Activated T-helper 1 cell treated with anti-CD3 and anti-CD28 coated beads, Interleukin-12 subunit alpha, Interleukin-12 subunit beta, Interleukin-2, Interleukin-4 antibody, amounts not matched to agents 30 ng/mL and 10 ng/mL and 1 ng/mL, durations not matched to agents 14 hours and 24 hours and 36 hours (primary cell): ENCODE measurements around the gene PYGB. TPM values are rescaled to one million over a fixed set of nuclear protein-coding genes. Genes with fewer than 3 reads are reported as not detected.

Experiments
- DNase-seq: peaks from one replicate; pipeline ENCODE4 v3.0.0; 2021; ENCODE audit warnings: low spot score
- H3K27ac Mint-ChIP-seq: one replicate; pipeline ENCODE4 v1.8.0; 2021; ENCODE audit warnings: mild to moderate bottlenecking, mixed read lengths
- H3K27me3 Mint-ChIP-seq: one replicate; pipeline ENCODE4 v1.8.0; 2022; ENCODE audit warnings: mild to moderate bottlenecking, moderate library complexity, mixed read lengths; ENCODE audit not compliant: insufficient read depth
- H3K36me3 Mint-ChIP-seq: one replicate; pipeline ENCODE4 v1.8.0; 2021; ENCODE audit warnings: low read depth, mixed read lengths
- H3K4me1 Mint-ChIP-seq: one replicate; pipeline ENCODE4 v1.8.0; 2021; ENCODE audit warnings: low read depth, mixed read lengths
- H3K4me3 Mint-ChIP-seq: one replicate; pipeline ENCODE4 v1.8.0; 2021; ENCODE audit warnings: mild to moderate bottlenecking, moderate library complexity, mixed read lengths
- H3K9me3 Mint-ChIP-seq: one replicate; pipeline ENCODE4 v1.8.0; 2021; ENCODE audit warnings: mixed read lengths
- intact Hi-C: fragments of 100-400 bp; cut with micrococcal nuclease; formaldehyde crosslinking; loops from one replicate; pipeline ENCODE4 v1.15.1; 2024
- total RNA-seq: library from RNA; stranded (reverse); gene quantifications from 2 replicates; pipeline ENCODE4 v1.2.3, GENCODE V29; 2022

Gene PYGB
- total RNA-seq, 1 donor from 2014 or later: 38.5 TPM

DNA sequence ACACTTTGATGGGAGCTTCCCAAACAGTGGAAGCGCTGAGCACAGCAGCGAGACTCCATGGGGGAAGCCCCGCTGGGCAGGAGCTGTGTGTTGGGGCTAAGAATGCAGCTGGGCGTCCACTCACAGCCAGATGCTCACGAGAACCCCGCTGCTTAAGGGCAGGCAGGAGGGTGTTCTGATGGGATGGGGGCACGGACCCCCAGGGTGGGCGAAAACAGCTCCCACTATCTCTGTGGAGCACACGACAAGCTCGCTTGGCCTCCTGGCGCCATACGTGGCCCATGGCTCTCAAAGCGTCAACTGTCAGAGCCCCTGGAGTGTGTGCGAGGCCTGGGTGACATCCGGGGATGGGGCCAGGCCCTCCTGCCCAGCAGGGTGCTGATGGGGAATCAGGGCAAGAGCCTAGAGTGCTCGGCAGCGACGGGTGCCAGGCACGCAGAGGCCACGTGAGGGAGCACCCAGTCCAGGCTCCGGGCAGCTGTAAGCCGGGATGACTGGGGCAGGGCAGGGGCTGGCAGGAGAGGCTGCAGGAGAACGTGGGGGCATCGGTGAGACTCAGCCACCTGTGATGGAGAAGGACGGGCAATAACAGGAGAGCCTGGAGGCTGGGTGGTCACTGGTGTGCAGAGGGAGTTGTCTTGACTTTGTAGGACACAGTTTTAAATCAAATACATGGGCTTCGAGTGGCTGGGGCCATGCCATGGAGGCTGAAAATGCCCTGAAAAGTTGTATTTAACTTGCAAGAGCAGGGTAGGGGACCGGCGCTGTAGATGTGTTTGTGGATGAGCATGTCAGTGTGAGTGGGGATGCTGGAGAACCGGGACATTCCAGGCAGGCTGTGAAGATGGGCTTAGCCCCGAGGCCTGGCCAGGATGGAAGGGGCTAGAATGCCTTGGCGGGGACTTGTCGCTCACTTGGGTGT, 27.3 kb downstream of the PYGB start:
- no peaks in the 10 kb centered on the region for H3K27me3 Mint-ChIP-seq
- no peaks in the 10 kb centered on the region for H3K9me3 Mint-ChIP-seq
- intact Hi-C loops: no loop called here
- no peak for DNase-seq
- H3K4me3 Mint-ChIP-seq: no peak overlapping the region
- no peak overlapping the region for H3K27ac Mint-ChIP-seq
- peaks cover 2% of the 10 kb centered on the region for H3K36me3 Mint-ChIP-seq
- no peaks in the 10 kb centered on the region for H3K4me1 Mint-ChIP-seq

GRCh38 chr20:25275813-25276532, 28.1 kb downstream of the PYGB start:
- intact Hi-C loops: no loop called here

DNA sequence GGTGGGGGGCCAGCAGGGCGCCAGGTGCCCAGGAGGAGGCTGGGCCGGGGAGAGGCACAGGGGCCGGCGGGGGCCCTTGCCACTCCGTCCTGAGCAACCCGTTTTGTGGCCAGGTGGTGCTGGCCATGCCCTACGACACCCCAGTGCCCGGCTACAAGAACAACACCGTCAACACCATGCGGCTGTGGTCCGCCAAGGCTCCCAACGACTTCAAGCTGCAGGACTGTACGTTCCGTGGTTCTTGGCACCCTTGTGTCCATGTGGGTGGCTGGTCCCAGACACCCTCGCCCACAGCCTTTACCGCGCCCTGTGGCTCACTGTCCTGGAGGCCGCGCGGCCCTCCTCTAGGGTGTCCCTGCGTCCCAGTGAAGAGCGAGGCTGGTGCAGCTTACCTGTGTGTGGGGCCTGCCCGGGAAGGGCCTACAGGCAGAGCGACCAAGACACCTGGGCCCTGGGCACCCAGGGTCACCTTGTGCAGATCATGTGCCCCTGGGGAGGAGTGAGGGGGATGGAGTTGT, 28.7 kb downstream of the PYGB start:
- intact Hi-C loops: no loop called here
- Mint-ChIP-seq H3K9me3 (no peaks in the 10 kb centered on the region), H3K36me3 (peaks cover 2% of the 10 kb centered on the region), H3K27ac (peak overlapping the region; percentile 29), H3K4me3 (no peak overlapping the region), H3K4me1 (no peaks in the 10 kb centered on the region), H3K27me3 (no peaks in the 10 kb centered on the region)
- DNase-seq: no peak

More at GRCh38 chr20:25275813-25276532, 28.1 kb downstream of the PYGB start:
- no peaks in the 10 kb centered on the region for H3K4me1 Mint-ChIP-seq
- H3K27me3 Mint-ChIP-seq: no peaks in the 10 kb centered on the region
- no peak overlapping the region for H3K27ac Mint-ChIP-seq
- no peak for DNase-seq
- H3K9me3 Mint-ChIP-seq: no peaks in the 10 kb centered on the region
- H3K36me3 Mint-ChIP-seq: peaks cover 2% of the 10 kb centered on the region
- H3K4me3 Mint-ChIP-seq: no peak overlapping the region

DNA sequence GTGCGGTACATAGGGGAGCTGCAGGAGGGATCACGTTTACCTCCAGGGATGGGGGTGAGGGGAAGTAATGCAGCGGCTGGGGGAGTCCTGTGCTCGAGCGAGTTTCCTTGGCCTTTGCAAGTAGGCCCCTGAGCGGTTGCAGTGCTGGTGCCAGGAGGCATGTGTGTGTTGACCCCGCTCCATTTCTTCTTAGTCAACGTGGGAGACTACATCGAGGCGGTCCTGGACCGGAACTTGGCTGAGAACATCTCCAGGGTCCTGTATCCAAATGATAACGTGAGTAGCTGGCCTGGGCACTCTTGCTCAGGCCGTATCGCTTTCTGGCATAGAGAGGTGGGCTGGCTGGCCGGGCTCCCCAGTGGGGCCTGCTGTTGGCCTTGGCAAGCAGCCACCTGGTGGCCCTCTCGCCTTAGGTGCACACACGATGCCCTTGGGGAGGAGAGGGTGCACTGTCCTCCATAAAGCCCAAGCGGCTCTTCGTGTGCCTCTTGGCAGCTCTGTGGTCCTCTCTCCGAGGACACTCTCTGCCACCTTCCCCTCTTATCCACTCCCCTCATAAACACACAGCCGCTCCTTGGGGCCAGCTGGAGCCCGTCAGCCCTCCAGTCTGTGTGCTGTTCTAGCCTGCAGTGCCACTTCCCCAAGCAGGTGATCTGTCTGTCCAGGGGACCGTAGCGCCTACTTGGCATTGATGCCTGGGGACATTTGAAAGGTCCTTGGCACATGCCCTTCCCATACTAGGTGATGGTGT, 29.3 kb downstream of the PYGB start:
- no peak overlapping the region for H3K27ac Mint-ChIP-seq
- DNase-seq: no peak
- intact Hi-C loops: no loop called here
- no peaks in the 10 kb centered on the region for H3K9me3 Mint-ChIP-seq
- no peak overlapping the region for H3K4me3 Mint-ChIP-seq
- H3K4me1 Mint-ChIP-seq: no peaks in the 10 kb centered on the region
- peaks cover 2% of the 10 kb centered on the region for H3K36me3 Mint-ChIP-seq
- no peaks in the 10 kb centered on the region for H3K27me3 Mint-ChIP-seq

DNA sequence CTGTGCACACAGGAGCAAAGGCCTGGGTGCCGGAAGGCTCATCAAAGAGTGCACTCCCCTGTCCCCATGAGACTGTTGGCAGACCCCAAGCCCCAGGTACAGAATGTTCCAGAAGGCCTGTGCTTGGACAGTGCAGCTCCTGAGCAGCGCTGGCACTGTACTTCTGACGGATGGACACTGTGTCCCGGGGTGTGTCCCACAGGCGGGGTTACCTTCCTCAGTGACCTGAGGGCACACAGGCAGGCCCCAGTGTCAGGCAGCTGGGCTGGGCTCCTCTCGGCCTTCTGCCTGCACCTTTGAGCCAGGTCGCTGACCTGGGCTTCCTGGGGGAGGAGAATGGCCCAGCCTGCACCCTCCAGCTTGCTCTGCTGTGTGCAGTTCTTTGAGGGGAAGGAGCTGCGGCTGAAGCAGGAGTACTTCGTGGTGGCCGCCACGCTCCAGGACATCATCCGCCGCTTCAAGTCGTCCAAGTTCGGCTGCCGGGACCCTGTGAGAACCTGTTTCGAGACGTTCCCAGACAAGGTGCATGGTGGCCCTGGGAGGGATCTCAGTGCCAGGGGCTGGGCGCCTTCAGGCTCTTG, 30.1 kb downstream of the PYGB start:
- Mint-ChIP-seq H3K4me3 (no peak overlapping the region), H3K27me3 (no peaks in the 10 kb centered on the region), H3K36me3 (peaks cover 7% of the 10 kb centered on the region), H3K27ac (no peak overlapping the region), H3K9me3 (no peaks in the 10 kb centered on the region), H3K4me1 (no peaks in the 10 kb centered on the region)
- intact Hi-C loops: no loop called here
- no peak for DNase-seq

DNA sequence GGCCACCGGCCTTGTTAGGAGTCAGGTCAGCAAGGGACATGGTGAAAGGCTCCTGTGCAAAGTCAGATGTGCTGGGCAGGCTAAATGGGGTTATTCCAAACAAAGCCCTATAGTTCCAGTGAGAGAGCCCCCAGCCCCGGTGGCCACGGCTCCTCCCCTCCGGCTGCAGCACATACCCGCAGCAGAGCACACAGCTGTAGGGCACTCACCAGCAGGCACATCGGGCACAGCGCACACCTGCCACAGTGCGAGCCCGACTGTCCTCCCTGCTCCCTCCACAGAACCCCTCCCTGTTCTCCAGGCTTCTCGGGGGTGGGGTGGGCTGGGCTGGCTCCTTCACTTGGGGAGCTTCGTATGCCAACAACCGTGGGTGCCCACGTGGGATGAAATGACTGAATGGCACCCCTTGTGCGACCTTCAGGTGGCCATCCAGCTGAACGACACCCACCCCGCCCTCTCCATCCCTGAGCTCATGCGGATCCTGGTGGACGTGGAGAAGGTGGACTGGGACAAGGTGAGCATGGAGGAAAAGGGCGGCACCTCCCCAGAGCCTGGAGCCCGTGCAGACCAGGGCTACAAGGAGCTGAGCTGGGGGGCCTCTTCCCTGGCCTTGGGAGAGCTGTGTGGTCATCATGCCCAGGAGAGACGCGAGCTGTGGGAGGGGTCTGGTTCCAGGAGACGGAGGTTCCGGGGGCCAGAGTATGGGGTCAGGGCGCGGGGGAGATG, 30.9 kb downstream of the PYGB start:
- H3K27ac Mint-ChIP-seq: no peak overlapping the region
- H3K27me3 Mint-ChIP-seq: no peaks in the 10 kb centered on the region
- H3K36me3 Mint-ChIP-seq: peaks cover 7% of the 10 kb centered on the region
- DNase-seq: no peak
- no peaks in the 10 kb centered on the region for H3K9me3 Mint-ChIP-seq
- no peak overlapping the region for H3K4me3 Mint-ChIP-seq
- H3K4me1 Mint-ChIP-seq: no peaks in the 10 kb centered on the region
- intact Hi-C loops: no loop called here

GRCh38 chr20:25279403-25279802, 31.5 kb downstream of the PYGB start:
- intact Hi-C loops: no loop called here
- DNase-seq: no peak
- Mint-ChIP-seq H3K4me3 (no peak overlapping the region), H3K9me3 (no peaks in the 10 kb centered on the region), H3K27me3 (no peaks in the 10 kb centered on the region), H3K4me1 (no peaks in the 10 kb centered on the region), H3K36me3 (peaks cover 7% of the 10 kb centered on the region), H3K27ac (no peak overlapping the region)

- no peaks in the 10 kb centered on the region for H3K9me3 Mint-ChIP-seq
- DNase-seq: no peak
- H3K4me3 Mint-ChIP-seq: no peak overlapping the region
- H3K36me3 Mint-ChIP-seq: peaks cover 7% of the 10 kb centered on the region
- H3K4me1 Mint-ChIP-seq: no peaks in the 10 kb centered on the region
- H3K27me3 Mint-ChIP-seq: no peaks in the 10 kb centered on the region
- H3K27ac Mint-ChIP-seq: no peak overlapping the region
- intact Hi-C loops: no loop called here
These were observed 32.2 kb downstream of the PYGB start for GRCh38 chr20:25280051-25280573.

DNA sequence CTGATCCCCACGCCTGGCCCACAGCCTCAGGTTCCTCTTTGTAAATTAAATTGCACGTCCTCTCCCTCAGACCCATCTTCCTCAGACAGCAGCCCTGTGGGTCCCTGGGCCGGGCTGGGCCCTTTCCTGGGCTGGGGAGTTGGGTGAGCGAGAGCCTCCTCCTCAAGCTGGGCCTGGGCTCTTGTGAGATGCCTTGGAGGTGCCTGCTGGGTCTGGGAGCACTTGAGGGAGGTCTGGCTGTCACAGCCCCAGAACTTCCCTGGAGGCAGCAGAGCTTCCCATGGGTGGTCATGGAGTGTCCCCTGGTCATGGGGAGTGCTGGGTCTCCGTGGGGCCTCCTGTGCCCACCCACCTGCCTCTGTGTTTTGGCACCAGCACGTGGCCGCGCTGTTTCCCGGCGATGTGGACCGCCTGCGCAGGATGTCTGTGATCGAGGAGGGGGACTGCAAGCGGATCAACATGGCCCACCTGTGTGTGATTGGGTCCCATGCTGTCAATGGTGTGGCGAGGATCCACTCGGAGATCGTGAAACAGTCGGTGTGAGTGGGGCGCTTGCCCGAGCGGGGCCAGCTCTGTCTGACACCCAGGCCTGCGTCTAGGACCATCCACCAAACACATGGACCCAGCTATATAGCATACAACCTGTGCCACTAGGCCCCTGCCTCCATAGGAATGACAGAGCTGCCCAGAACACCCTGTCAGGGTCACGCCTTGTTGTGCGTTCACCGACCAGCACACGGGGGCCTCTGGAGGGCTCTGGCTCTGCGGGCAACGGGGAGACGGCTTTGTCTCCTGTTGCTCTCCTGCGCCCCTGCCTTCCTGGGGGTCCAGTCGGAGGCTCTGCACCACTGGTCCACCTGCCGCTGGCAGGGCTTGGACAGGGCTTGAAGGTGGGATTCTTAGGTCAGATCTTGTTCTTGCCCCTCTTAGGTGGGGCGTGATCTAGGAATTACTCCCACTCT, 33.0 kb downstream of the PYGB start:
- no peak for DNase-seq
- Mint-ChIP-seq H3K27ac (no peak overlapping the region), H3K9me3 (no peaks in the 10 kb centered on the region), H3K36me3 (peaks cover 12% of the 10 kb centered on the region), H3K27me3 (no peaks in the 10 kb centered on the region), H3K4me3 (no peak overlapping the region), H3K4me1 (no peaks in the 10 kb centered on the region)
- intact Hi-C loops: no loop called here

GRCh38 chr20:25281541-25281991, 33.7 kb downstream of the PYGB start:
- Mint-ChIP-seq H3K36me3 (peaks cover 12% of the 10 kb centered on the region), H3K27me3 (no peaks in the 10 kb centered on the region), H3K4me3 (no peak overlapping the region), H3K9me3 (no peaks in the 10 kb centered on the region), H3K4me1 (no peaks in the 10 kb centered on the region), H3K27ac (no peak overlapping the region)
- no peak for DNase-seq
- intact Hi-C loops: no loop called here
